ENCODE results near the gene HIP1.
"Not testable (repeated sequence)": the region's sequence is repeated elsewhere in the genome, so short reads cannot be mapped to it uniquely, and the experiment has no call there.

HIP1 gene

DNA sequence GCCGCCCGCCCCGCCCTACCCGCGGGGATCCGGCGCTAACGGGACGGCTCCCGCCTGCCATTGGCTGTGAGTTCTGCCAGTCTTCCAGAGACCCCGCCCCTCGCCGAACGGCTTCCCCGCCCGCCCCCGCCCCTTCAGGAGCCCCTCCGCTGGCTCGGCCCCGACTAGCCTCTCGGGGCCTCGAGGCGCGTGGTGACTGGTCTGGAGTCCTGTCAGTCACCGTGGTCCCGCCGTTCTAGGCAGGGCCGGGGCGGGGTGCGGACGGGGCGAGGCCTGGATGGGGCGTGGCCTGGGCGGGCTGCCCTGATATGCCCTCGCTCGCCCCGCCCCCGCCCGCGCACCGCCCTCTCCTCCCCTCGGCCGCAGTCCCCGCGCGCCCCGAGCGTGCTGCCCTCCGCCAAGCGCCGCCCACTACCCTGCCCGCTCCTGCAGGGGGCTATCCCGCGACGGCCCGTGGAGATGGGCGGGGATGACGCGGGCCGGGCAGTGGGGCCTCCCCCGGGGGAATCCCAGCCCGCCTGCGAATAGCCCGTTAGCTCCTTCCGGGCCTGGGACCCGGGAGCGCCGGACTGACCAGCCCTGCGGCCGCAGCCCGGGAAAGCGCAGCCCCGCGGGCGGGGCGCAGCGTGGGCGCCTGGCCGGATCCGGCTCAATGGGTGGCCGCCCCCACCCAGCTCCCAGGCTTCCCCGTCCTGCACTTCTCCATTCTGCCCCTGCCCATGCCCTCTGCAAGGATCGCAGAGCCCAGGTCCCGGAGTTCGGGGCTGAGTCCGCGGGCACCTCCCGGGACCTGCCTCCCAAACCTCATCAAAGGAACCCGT lies 444 bp upstream of the HIP1 start:
- DNase-seq = peak; percentile 98

DNA sequence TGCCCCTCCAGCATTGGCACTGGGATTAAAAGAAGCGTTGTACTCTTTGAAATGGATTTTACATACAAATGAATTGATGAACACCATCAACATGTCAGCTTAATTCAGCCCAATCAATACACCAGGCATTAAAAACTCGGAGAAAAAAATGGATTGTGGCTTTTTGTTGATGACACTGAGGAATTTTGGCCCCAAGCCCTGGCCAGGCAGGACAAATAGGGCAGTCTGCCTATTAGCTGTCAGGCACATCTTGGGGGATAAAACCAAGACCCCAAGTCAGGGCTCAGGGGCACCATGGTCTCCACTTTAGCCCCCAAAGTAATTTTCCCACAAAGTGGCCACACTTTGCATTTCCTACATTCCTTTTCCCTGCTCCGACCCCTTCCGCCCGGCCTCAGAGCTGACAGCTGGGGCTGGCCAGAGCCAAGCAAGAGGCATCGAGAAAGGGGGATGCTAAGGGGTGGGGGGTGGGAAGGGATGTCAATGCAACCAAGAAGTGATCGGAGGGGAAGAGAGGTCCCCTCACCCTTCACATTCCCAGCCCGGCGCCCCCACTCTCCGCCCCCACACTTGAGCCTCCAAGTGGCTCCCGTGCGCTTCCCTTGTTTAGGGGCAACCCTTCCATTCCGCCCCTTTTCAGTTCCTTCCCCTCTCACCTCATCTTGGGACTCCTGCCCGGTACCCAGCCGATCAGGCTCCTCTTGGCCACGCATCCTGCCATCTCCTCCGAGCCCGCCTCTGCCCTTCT lies 711 bp downstream of the HIP1 start:
- no peak for DNase-seq

DNA sequence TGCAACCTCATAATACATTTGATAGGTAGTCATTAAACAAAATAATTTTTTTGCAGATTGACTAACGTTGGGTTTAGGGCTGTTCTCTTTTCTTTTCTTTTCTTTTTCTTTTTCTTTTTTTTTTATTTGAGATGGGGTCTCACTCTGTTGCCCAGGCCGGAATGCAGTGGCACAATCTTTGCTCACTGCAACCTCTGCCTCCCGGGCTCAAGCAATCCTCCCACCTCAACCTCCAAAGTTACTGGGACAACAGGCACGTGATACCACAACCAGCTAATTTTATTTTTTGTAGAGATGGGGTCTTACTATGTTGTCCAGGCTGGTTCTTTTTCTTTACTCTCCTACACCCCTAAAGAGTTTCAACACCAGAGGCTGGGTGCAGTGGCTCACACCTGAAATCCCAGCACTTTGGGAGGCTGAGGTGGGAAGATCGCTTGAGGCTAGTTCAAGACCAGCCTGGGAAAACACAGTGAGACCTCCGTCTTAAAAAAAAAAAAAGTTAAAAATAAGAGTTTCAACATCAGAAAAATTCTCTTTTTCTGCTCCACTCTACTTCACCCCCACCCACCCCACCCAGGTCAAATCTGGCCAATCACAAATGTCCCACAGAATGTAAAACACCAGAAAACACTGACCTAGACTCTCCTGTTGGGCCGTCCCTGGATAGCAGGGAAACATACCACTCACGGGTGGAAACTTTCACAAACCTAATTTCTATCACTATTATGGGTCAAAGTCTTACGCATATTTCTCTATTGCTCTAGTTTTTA lies 3.0 kb downstream of the HIP1 start:
- DNase-seq = no peak

DNA sequence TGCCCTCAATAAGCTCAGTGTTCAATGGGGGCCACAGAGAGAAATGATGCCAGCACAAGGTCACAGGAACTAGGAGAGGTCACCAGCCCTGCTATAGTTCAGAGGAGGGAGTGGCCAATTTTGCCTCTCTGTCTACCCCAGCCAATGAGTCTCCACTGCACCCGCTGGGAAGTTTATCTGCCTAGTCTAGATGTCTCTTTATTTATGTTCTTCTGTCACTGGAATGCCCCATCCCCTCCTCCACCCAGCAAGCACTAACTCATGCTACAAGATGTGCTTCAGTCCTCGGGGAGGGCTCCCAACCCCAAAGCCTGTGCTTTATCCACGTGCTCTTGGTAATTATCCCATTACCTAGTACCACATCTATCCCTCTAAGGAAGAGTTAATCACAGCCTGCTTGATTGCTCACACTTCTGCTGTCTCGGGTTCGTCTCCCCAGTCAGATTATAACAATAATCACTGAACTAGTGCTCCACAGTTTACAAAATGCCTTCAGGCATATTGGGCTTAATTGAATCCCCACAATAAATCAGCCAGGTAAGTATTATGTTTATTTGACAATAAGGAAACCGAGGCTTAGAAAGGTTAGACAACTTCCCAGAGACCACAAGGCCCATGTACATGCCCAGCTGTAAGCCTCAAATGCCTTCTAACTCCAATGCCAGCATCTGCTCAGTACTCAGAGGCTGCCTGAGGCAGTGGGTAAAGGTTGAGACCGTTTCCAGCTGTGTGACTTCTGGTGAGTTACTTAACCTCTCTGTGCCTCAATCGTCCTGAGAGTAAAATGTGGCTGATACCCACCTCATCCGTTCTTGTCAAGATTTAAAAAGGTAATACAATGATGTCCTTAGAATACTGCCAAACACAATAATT lies 3.9 kb downstream of the HIP1 start:
- DNase-seq = no peak

DNA sequence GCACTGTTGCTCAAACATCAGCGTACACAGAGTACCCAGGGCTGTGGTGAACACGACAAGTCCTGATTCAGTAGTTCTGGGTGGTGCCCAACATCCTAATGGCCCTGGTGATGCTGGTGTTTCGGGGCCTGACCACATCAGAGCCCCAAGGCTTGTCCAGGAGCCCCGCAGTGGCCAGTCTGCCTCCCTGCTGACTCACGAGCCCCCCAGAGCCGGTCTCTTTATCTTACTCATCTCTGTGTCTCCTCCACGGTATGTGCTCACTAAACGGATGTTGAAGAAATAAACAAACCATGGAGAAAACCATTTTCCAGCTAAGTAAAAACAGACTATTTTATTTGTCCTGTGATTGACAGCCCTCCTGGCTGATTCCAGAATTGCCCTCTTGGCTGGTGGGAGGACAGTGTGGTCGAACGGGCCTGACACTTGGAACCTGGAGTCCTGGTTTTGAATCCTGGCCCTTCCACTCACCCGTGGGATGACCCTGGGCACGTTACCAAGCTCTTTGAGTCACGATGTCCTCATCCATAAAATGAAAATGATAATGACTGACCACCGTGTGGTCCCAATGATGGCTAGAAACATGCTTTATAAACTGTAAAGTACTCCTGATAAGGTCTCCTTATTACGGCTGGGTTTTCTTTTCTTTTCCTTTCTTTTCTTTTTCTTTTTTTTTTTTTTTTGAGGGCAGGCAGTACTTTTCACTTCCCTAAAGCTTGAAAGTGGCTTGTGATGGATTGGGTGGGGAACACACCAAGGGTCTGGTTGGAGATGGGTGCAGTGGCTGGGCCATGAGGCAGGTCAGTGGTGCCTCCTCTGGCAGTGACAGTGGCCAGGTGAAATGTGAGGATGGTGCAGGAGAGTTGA lies 5.7 kb downstream of the HIP1 start:
- peak; percentile 89 for DNase-seq

DNA sequence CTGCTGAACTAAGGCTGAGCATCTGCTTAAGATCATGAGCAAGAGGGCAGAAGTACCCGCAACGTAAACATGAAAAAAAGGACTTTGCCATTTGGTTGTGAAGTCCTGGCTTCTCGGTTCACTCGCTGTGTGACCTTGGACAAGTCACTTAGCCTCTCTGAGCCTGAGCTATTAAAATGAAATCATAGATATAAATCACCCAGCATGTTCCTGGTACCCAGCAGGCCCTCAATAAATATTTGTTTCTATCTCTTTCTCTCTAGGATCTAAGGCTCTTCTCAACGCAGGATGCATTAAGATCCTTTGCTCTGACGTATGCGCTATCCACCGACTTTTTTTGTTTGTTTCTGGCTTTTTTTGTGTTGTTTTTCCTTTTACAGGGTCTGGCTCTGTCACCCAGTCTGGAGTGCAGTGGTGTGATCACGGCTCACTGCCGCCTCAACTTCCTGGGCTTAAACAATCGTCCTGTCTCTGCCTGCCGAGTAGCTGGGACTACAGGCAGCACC lies 6.7 kb downstream of the HIP1 start:
- no peak for DNase-seq

DNA sequence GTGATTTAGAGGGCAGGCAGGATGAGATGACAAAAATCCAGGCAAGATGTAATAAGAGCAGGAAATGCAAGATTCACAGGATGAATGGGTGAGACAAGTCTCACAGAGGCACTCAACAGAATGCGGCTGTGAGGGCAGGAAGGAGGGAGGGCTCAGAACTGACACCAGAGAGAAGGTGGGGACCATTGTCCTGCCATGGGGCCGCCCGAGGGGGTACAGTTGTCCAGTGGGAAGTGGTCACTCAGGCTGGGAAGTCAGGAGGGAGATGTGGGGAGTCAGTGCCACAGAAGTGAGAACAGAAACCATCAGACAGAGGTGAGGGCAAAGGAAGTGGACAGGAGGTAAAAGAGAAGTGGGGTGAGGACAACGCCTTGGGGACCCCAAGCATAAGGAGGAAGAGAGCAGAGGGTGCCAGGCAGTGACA lies 8.9 kb downstream of the HIP1 start:
- no peak for DNase-seq

DNA sequence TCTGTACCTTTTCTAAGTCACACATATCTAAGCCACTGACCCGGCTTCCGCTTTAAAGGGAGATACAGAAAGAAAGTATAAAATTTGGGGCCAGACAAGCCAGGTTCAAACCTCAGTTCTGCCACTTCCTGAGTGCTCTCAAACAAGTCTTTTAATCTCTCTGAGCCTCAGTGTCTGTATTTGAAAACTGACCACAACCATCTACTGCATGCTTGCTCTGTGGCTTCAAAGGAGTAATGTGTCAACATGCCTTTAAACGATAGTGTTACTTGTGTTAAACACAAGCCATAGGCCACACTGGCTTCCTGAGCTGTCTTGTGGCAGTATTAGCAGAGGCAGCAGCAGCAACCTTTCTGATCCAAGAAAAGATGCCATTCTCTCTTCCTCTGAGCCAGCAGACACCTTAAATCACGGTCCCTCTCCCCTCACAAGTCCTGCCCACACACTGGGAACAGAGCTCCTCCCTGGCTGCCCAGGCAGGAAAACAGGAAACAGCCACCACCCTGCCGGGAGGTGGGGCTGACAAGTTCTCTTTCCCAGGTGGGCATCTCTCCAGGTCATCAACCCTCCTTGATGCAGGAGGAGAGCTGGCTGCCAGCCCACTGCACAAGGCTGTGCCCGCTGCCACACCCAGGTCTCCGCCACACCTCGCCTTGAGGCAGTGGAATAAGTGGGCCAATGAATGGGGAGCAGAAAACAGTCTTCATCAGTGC lies 10.7 kb downstream of the HIP1 start:
- no peak for DNase-seq

DNA sequence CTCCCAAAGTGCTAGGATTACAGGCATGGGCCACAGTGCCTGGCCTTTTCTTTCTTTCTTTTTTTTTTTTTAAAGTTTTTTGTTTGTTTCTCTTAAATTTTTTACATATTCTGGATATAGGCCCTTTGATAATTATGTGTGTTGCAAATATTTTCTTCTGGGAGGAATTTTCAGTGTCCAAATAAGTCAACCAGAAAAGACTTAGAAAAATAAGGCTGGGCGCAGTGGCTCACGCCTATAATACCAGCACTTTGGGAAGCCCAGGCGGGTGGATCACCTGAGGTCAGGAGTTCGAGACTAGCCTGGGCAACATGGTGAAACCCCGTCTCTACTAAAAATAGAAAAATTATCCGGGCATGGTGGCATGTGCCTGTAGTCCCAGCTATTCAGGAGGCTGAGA lies 11.4 kb downstream of the HIP1 start:
- not testable (repeated sequence) for DNase-seq

DNA sequence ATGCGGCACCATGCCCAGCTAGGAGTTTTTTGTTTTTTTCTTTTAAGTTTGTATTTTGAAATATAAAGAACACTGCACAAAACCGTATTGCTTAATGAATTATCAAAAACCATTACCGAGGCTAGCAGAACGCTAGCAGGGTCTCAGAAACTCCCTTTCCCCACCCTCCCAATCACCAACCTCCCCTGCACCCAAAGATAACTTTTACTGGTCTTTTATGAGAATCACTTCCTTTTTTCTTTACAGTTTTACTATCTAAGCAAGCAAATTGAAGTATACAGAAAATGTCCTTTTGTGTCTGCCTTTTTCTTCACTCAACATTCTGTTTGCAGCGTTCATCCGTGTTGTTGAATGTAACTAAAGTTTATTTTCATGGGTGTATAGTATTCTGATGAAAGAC lies 13.4 kb downstream of the HIP1 start:
- no peak for DNase-seq

DNA sequence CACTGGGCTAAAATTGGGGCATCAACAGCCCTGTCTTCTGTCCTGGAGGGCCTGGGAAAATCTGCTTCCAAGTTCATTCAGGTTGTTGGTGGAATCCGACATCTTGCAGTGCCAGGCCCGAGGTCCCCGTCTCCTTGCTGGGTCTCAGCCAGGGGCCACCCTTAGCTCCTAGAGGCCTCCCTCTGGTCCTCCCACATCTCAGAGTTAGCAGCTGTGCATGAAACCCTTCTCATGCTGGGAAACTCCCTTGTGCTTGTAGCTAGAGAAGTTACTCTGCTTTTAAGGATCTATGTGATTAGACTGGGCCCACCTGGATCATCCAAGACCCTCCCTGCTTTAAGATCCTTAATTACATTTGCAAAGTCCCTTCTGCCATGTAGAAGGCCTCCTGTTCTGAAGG lies 15.3 kb downstream of the HIP1 start:
- no peak for DNase-seq

DNA sequence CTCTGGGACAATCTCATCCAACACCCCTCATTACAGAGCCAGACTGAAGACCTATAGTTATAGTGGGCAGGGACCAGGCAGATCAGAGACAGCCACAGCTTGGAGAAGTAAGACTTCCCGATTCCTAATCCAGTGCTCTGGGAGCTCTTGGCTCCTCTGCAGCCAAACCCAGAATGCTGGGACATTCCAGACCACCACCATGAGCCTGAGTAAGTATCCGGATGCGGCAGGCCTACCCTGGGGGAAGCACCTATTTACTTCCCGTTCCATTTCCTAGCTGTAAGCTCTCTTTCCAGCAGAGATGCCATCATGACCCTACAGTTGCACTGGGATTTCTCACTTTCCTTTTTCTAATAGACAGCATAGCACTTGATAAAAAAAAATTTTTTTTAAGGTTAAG lies 16.4 kb downstream of the HIP1 start:
- no peak for DNase-seq

DNA sequence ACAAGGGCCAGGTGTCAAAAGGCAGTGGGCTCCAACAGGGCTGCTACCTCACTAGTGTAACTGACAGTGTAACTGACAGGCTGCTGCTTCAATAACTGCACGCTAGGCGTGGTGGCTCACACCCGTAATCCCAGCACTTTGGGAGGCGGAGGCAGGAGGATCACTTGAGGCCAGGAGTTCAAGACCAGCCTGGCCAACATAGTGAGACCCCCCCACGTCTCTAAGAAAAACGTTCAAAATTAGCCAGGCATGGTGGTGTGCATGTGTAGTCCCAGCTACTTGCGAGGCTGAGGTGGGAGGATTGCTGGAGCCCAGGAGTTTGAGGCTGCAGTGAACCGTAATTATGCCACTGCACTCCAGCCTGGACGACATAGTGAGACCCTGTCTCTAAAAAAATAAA lies 16.8 kb downstream of the HIP1 start:
- DNase-seq = not testable (repeated sequence)

DNA sequence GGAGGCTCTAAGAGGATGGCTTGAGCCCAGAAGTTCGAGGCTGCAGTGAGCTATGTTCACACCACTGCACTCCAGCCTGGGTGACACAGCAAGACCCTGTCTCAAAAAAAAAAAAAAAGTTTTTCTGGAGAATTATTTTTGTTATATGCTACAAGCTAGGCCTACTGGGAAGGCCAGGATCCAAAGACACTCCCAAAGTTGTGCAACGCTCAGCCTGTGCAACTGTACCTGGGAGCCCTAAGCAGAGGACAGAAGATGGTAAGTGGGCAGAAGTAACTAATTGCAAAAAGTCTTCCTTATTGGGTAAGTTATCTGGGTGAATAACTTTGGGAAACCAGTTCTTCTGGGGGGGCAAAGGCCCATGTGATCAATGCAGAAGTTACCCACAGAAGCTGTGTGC lies 17.3 kb downstream of the HIP1 start:
- no peak for DNase-seq

DNA sequence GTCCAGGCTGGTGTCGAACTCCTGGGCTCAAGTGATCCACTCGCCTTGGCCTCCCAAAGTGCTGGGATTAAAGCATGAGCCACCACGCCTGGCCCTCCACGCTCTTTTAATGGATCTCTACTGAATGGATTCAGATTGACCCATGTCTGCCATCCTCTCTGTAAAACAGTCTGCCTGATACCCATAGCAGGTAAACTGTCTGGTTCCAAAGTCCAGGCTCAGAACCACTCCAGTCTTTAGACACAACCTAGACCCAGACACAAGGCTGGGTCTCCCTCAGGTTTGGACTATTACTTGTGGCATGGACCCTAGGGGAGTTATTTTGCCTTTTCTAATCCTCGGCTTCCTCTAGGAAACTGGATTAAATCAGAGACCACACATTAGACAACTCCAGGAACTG lies 19.1 kb downstream of the HIP1 start:
- DNase-seq = no peak

DNA sequence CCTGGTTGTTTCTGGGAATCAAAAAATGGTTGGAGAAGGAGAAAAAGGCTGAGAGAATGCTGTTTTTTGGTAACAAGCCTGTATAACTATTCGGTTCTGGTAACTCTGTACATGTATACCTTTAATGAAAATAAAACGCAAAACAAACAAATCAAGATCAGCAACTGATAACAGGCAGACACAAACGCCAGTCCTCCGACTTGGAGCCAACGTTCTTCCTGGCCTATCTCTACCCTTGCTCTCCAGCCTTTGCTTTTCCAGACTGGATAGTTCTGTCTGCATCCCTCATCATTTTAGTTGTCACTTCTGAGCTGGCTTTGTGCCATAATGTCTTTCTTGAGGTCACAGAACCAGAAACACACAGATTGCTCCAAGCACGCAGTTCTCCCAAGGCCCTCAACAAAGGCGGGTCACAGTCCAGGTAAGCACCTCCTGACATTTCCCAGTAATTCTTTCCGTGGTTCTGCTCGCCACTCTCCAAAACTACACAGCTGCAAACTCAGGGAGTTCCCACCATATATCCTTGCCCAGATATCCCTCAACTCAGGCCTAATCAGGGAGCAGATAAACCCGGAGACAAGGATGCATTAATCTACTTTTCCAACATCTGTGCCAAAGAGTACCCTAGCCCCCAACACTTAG lies 20.2 kb downstream of the HIP1 start:
- no peak for DNase-seq

DNA sequence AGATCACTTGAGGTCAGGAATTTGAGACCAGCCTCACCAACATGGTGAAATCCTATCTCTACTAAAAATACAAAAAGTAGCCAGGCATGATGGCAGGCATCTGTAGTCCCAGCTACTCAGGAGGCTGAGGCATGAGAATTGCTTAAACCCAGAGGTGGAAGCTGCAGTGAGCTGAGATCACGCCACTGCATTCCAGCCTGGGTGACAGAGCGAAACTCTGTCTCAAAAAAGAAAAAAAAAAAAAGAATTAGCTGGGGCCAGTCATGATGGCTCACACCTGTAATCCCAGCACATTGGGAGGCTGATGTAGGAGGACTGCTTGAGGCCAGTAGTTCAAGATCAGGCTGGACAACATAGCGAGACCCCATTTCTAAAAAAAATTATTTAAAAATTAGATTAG lies 21.0 kb downstream of the HIP1 start:
- not testable (repeated sequence) for DNase-seq

DNA sequence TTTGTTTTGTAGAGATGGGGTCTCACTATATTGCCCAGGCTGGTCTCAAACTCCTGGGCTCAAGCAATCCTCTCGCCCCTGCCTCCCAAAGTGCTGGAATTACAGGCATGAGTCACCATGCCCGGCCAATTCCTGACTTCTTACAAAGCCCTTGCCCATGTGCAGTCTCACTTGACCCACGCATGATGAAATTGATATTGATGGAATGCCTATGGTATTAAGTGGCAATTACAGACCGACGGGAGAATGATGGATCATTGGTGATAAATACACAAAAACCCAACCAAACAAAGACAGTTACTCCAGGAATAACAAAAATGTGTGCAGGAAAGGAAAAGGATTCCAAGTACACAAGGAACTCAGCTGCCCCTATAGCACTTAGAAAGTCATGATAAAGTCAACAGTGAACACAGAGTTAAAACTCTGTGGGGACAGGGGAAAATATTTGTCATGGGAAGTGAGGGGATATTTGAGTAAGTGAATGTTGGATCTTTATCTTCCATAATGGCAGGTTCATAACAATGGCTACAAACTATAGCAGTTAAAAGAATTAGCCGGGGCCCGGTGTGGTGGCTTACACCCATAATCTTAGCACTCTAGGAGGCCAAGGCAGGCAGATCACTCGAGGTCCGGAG lies 21.6 kb downstream of the HIP1 start:
- DNase-seq = peak; percentile 35

DNA sequence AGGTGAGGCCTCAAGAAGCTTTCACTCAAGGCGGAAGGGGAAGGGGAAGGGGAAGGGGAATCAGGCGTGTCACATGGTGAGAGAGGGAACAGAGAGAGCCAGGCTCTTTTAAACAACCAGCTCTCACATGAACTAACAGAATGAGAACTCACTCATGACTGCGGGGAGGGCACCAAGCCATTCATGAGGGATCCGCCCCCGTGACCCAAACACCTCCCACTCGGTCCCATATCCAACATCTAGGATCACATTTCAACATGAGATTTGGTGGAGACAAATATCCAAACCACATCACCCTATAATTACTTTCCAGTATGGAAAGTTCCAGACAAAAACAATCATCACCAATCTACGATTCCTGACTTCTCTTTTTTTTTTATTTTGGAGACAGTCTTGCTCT lies 22.9 kb downstream of the HIP1 start:
- DNase-seq = no peak

Data from T1000 (cell line).